Measurements from ENCODE around the gene SH3GL1. TPM values are rescaled to one million over a fixed set of nuclear protein-coding genes. Genes with fewer than 3 reads are reported as not detected.

SH3GL1 gene
- polyA plus RNA-seq (2012; ENCODE audit: missing spikeins): 20.0 TPM

DNA sequence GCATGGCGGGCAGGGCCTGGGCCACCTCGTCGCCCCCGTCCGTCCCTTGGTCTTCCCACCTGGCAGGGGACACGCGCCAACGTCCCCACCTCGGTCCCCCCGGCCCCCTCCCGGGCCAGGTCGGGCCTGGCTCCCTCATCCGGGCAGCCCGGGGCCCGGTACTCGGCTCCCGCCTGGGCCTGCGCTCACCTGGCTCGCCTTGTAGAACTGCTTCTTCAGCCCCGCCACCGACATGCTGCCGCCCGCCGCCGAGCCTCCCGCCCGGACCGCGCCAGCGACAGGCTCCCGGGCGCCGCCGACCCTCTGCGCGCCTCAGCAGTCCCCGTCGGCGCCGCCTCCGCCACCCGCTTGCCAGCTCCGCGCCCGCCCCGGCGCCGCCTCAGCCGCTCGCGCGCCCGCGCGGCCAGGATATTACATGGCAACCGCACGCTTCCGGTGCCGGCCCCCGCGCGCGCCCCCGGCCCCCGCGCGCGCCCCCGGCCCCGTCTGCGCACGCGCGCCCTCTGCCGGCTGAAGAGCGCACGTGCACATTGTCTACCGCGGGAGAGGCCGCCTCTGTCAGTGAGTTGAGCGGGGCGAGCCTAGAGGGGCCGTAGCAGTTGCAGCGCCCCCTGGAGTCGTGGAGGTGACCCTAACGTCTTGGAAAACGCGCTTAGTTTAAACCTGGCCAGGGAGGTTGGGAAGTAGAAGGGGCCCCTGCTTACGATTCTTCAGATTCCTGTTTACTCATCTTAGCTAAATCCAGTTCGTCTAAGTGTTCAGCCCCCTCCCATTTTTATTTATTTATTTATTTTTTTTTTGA, at the start of gene SH3GL1:
SH3GL1 (minus strand) TSS at position 413 of the 802 bp plus-strand sequence; CDS start at position 234, 179 bp downstream.
- DNase-seq (ENCODE audit: insufficient read length): peak; percentile 72
- peak; percentile 97 for FAIRE-seq
- TF ChIP-seq POLR2A (IDR thresholded peaks at IDR 0.05; ENCODE audit: low read depth, low read length): peak; percentile 84; the same call in 1 of the 2 replicates
- TF ChIP-seq POLR2AphosphoS5 (IDR thresholded peaks at IDR 0.05; ENCODE audit: low read depth, low read length): peak; percentile 66; the same call in 1 of the 2 replicates
- TF ChIP-seq TAF1 (IDR thresholded peaks at IDR 0.05; ENCODE audit: borderline replicate concordance, low read depth, low read length): peak; percentile 66; the same call in 1 of the 2 replicates

GRCh38 chr19:4449639-4450028, 49.3 kb upstream of the SH3GL1 start:
- no peak for FAIRE-seq
- no peak for TF ChIP-seq POLR2A (IDR thresholded peaks at IDR 0.05; ENCODE audit: low read depth, low read length)
- no peak for DNase-seq (ENCODE audit: insufficient read length)

DNA sequence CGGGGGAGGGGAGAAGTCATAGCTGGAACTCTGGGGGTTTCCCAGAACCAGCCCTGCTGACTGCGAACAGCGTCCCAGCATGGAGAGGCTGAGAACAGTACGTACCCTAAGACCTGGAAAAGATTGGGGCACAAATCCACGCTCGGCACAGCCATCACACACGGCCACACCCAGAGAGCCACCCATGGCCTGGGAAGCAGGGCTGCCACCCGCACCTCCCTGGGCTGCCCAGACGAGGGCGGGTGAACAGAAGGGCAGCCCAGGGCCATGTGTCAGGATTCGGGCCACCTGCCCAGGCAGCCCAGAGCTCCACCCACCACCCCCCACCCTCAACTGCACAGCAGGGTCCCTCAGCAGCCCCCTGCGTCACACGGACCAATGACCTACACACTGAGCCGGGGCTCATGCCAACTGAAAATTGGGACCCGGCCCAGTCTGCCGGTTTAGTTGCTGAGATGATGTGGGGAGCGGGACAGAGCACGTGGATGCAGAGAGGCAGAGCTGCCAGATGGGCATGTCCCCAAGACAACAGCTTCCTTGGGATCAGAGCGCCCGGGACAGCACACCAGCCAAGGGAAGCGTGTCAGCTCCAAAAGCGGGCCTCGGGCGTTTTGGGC, 48.8 kb upstream of the SH3GL1 start:
- DNase-seq (ENCODE audit: insufficient read length) (no peak), FAIRE-seq (no peak)
- TF ChIP-seq TAF1 (IDR thresholded peaks at IDR 0.05; ENCODE audit: borderline replicate concordance, low read depth, low read length) (no peak), POLR2AphosphoS5 (IDR thresholded peaks at IDR 0.05; ENCODE audit: low read depth, low read length) (no peak), POLR2A (IDR thresholded peaks at IDR 0.05; ENCODE audit: low read depth, low read length) (no peak)

DNA sequence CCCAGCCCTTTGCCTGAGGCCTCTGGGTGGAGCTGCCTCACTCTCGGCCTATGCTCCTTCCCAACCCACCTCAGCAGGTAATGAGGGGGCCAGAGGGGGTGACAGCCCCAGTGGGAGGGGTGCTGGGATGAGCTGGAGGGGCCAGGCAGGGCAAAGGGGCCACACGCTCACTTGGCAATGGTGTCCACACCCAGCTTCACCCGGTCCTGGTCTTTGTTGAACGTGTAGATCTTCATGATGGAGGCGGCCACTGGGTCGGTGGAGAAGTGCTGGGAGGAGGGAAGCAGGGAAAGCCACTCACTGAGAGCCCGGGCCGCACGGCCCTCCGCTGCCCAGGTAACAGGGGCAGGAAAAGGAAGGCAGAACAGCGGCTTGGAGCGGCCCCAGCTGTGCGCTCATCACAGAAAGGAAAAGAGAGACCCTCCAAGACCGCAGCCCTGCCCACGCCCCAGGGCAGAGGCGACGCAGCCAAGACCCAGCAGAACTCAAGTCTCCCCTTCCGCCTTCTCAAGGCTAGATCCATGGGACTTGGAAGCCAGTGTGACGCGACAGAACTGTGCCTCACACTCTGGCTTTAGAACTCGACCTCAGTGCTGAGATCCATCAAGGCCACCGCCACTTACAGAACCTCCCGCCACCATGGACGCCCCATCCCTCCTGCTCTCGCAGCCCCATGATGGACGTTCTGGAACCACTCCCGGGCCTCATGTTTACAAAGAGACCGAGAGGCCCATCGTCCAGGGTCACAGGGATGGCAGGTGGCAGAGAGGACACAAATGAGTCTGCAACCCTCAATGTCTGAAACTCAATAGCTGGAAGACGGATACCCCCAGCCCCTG, 48.0 kb upstream of the SH3GL1 start:
- no peak for TF ChIP-seq TAF1 (IDR thresholded peaks at IDR 0.05; ENCODE audit: borderline replicate concordance, low read depth, low read length)
- TF ChIP-seq POLR2AphosphoS5 (IDR thresholded peaks at IDR 0.05; ENCODE audit: low read depth, low read length): no peak
- no peak for TF ChIP-seq POLR2A (IDR thresholded peaks at IDR 0.05; ENCODE audit: low read depth, low read length)
- DNase-seq (ENCODE audit: insufficient read length) (no peak), FAIRE-seq (no peak)

- DNase-seq (ENCODE audit: insufficient read length): no peak
- no peak for TF ChIP-seq TAF1 (IDR thresholded peaks at IDR 0.05; ENCODE audit: borderline replicate concordance, low read depth, low read length)
- TF ChIP-seq POLR2A (IDR thresholded peaks at IDR 0.05; ENCODE audit: low read depth, low read length): no peak
- TF ChIP-seq POLR2AphosphoS5 (IDR thresholded peaks at IDR 0.05; ENCODE audit: low read depth, low read length): no peak
- FAIRE-seq: no peak
These were observed 47.2 kb upstream of the SH3GL1 start for GRCh38 chr19:4447327-4448146.

- DNase-seq (ENCODE audit: insufficient read length): no peak
- TF ChIP-seq POLR2AphosphoS5 (IDR thresholded peaks at IDR 0.05; ENCODE audit: low read depth, low read length) (no peak), TAF1 (IDR thresholded peaks at IDR 0.05; ENCODE audit: borderline replicate concordance, low read depth, low read length) (no peak), POLR2A (IDR thresholded peaks at IDR 0.05; ENCODE audit: low read depth, low read length) (no peak)
- FAIRE-seq: no peak
These were observed 46.4 kb upstream of the SH3GL1 start for GRCh38 chr19:4446704-4447200.

- TF ChIP-seq TAF1 (IDR thresholded peaks at IDR 0.05; ENCODE audit: borderline replicate concordance, low read depth, low read length) (no peak), POLR2A (IDR thresholded peaks at IDR 0.05; ENCODE audit: low read depth, low read length) (no peak)
- DNase-seq (ENCODE audit: insufficient read length): no peak
- no peak for FAIRE-seq
These were observed 45.8 kb upstream of the SH3GL1 start for GRCh38 chr19:4445963-4446703.

DNA sequence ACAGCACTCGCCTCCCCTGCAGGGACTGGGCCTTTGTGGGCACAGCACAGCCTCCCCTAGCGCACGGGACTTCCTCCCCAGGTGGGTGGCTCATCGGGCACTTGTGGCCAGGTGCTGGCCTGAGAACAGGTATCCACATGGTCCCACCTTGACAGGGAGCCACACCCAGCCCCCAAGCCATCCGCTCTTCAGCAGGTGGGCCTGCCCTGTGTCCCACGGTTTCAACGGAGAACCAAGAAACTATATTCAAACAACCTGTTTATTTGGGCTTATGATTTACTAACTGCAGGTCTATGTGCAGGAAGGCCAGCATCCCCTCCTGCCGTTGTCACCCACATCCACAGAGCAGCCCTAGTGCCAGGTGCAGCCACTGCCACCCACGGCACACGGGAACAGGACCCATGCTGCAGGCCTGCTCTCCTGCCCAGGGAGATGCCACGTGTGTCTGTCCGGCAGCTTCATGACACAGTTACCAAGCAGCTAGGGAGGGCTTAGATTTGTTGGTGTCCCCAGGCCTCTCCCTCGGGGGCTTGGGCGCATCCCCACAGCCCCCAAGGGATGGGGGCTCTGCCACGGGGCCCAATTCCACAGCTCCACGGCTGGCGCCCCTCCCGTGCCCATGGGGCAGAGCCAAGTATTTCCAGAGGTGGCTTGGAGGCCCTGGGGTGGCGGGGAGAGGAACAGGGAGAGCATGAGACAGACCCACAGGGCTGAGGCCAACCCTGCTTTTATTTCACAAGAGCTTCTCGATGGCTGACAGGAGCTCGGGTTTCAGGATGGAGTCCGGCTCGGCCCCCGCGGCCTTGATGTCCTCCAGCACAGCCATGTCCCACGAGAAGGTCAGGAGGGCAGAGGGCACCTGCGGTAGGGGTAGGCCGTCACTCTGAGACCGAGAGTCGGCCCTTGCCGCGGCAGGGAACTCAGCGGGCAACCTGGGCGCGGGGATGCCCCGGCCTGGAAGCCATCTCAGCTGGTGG, 44.7 kb upstream of the SH3GL1 start:
- TF ChIP-seq POLR2A (IDR thresholded peaks at IDR 0.05; ENCODE audit: low read depth, low read length) (peak; percentile 26; the same call in 1 of the 2 replicates), TAF1 (IDR thresholded peaks at IDR 0.05; ENCODE audit: borderline replicate concordance, low read depth, low read length) (no peak), POLR2AphosphoS5 (IDR thresholded peaks at IDR 0.05; ENCODE audit: low read depth, low read length) (no peak)
- DNase-seq (ENCODE audit: insufficient read length): no peak
- FAIRE-seq: no peak
